ENCODE measurements around the gene TENM3.

The TENM3 gene

DNA sequence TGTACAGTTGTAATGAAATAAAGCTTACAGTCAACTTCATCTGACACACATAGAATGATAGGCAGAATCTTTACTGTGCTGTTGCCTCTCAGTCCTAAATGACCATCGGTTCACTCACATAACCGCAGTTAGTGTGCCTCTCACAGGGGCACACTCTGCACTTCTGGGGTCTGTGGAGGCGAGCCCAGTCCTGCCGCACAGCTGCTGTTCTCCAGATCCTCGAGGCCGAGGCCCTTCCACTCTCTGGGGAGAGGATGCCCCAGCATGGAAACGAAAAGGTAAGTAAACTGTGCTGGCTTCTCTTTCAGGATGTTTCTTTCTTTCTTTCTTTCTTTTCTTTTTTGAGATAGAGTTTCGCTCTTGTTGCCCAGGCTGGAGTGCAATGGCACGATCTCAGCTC, 586.0 kb downstream of the TENM3 start:
- no peak for DNase-seq

DNA sequence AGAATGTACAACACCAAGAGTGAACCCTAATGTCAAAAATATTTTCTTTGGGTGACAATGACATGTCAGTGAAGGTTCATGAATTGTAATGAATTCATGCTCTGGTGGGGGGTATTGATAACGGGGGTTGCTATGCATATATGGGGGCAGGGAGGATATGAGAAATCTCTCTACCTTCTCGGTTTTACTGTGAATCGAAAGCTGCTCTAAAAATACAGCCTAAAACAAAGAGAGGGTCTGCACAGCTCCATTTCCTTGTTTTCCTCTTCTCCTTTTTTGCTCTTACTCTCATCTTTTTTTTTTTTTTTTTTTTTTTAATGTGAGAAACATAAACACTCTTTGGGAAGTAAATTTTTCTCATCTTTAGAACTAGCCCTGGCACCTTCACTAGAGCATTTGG, 588.2 kb downstream of the TENM3 start:
- no peak for DNase-seq

- DNase-seq: no peak
Observed at GRCh38 chr4:182832352-182833120, 589.3 kb downstream of the TENM3 start.

DNA sequence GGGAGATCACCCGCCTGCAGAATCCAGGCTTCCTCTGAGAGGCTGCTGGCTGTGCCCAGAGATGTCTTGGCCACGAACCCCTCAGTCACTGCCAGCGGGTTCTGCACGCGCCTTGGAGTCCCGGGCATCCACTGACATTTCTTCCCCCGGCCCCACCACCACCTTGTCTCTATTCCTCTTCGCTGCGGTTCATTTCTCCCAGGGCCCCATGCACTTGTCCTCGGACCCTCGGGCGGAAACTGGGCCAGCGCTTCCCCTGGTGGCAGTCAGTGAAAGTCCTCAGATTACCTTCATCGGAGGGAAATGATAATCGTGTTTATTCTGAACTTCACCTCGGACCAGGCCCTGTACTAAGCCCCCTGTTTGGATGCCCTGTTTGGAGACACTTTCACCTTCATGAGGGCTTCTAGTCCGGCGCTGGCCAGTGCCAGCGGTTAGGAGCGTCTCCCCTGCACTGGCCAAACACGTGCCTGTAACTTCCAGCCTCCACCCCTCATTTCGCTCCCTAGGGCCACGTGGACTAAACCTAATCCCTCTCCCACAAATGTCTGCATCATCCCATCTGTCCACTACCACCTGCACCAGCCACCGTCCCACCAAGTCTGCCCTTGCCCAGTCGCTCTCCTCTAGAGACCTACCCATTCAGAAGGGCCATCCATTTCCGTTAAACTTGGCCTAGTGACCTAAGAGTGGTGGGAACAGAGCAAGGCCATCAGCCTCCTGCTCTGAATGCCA, 592.0 kb downstream of the TENM3 start:
- DNase-seq: no peak

- no peak for DNase-seq
Observed at GRCh38 chr4:182837831-182838230, 594.6 kb downstream of the TENM3 start.

- DNase-seq: no peak
Observed at GRCh38 chr4:182838535-182838934, 595.3 kb downstream of the TENM3 start.

- no peak for DNase-seq
Observed at GRCh38 chr4:182839256-182839655, 596.1 kb downstream of the TENM3 start.

- DNase-seq: no peak
Observed at GRCh38 chr4:182840108-182840507, 596.9 kb downstream of the TENM3 start.

GRCh38 chr4:182842104-182842600, 599.0 kb downstream of the TENM3 start:
- no peak for DNase-seq

- no peak for DNase-seq
Observed at GRCh38 chr4:182842759-182843390, 599.7 kb downstream of the TENM3 start.

DNA sequence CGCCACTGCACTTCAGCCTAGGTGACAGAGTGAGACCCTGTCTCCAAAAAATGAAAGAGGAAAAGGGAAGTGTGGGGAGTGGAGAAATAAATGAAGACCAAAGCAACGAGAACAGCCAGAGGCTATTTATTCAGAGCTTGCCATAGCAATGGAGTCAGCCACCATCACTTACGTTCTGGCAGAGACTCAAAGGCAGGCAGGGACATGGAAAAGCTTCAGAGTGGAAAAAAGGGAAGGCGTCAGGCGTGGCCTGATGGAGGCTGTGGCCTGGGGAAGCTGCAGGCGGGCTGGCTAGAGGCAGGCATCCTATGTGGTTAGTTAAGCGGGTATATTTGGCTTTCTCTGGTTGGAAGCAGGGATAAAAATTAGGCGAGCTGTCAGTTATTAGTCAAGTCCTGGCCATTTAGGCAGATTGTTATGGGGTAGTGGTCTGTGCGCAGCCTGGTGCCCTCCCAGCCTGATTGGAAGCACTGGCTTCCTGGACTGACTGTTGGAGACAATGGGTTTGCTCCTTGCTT, 600.7 kb downstream of the TENM3 start:
- no peak for DNase-seq

DNA sequence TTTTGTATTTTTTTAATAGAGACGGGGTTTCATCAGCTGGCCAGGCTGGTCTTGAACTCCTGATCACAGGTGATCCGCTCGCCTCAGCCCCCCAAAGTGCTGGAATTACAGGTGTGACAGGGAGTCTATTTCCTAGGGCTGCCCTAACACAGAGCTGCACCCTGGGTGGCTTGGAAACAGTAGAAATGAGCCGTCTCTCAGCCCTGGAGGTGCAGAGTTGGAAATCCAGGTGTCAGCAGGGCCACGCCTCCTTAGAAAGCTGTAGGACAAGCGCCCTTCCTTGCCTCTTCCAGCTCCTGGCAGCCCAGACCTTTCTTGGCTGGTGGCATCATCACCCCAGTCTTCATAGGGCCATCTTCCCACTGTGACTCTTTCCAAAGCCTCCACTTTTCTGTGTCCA, 602.4 kb downstream of the TENM3 start:
- DNase-seq: no peak

DNA sequence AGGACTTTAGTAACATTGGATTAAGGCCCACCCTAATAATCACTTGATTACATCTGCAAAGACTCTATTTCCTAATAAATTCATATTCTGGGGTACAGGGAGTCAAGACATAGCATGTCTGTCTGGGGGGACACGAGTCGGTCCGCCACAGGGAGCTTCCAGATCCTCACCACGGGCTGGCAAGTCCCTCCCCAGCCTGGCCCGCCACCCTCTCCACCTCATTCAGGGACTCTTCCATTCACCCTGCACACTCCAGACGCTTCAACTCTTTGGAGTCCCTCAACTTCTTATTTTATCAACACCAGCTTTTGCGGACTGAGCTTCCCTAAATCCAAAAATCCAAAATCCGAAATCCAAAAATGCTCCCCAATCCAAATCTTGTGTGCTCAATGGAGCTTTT, 602.8 kb downstream of the TENM3 start:
- no peak for DNase-seq

DNA sequence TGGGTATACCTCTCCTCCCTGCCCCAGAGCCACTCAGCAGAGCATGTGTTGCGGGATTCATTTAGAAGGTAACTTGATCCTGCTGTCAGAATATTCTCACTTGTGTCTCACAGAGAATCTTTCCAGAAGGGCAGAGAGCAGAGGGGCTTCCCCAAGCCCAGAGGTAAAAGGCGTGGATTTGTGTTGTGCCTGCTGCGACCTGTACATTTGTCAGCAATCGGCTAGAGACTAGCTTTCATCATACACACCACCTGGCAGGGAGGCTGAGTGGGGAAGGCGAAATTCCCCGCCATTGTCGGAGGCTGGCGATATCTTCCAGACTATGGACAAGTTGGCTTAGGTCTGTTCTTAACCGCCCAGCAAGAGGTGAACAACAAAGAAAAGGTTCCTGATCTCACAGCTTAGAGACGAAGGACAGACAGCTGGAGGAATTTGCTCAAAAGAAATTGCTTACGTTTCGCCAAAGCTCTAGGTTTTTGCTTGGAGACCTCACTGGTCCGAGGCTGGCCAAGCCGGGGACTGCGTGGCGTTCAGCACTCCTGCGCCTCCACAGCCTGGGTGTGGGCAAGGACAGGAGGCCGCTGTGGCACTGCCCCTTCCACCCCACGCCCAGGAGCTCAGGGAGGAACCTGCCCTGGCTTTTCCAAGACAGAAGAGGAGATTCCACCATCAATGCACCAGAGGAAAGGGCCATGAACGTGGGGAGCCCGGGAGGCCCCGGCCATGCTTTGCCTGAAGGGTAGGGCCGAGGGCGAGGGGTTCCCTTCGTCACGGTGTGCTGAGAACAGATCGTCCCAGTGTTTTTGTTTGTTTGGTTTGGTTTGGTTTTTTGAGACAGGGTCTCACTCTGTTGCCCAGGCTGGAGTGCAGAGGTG, 604.6 kb downstream of the TENM3 start:
- no peak for DNase-seq

DNA sequence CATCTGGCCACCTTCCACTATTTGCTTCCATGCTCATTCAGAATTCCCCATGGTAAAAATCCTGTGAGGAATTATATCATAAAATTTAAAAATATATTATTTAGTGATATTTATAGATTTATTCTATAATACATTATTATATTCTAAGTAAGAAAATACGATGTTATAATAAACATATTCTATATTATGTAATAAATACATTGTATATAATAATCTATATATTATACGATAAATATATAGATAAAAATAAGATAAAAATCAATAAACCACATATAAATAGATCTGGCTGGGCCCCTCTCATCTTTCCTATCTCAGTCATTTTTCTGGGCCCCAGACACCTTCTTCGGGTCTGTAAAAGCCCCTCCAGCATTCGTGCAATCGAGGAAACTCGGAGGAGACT, 605.5 kb downstream of the TENM3 start:
- DNase-seq: no peak
